ENCODE results near the gene MED8.

MED8 gene

DNA sequence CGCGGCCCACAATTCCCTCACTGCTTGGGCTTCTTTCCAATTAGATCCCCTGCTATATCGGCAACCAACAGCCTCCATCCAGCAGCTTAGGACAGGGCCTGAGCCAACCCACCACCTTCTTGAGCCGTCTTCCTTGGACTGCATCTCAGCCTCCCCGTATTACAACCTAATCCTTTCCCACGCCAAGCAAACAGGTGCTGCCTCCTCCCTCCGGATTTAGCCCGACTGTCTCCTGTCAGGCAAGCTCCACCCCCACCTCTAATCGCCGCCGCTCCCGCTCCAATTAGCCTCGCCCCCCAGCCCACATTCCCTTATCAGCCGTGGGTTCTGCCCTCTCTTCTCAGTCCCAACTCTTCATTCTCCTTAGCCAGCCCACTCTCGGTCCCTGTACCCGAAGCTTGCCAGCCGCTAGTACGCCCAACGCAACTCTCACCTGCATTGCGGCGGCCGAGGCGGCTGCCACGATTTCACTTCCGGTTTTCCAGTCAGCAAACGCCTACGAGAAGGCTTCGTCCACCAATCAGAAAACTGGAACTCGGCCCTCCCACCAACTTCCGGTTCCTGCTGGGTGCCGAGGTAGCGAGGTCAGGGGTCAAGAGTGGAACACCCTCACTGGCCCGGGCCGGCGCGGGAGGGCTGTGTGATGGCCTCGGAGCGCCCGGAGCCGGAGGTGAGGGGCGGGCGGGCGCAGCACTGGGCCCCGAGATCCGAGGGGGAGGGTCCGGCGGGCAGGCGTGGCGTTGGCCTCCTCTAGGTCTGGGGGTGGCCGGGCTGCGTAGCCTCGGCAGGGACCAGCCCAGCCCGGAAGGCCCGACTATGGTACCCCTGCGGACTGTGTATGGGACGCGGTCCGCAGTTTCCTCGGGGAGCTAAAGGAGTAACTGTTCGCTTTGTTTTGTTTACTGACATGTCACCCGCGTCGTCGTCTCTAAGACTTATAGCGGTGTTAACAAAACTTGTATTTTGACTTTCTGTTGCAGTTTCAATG is at the start of gene MED8, which contains the start of gene SZT2:
TSS of gene MED8 (minus strand) at position 475 of the 988 bp plus-strand sequence. CDS start at position 439, 36 bp downstream.
TSS of gene SZT2 (plus strand) at position 574 of the 988 bp plus-strand sequence. CDS start at position 644, 70 bp downstream.
- TF ChIP-seq CTCF (conservative IDR thresholded peaks at IDR 0.05; ENCODE audit: low read depth, low read length): no peak
- H3K4me3 ChIP-seq (ENCODE audit: low read length): peak within 1 kb of the TSS; percentile 95
- peak; percentile 79 for DNase-seq (ENCODE audit: low read depth)

DNA sequence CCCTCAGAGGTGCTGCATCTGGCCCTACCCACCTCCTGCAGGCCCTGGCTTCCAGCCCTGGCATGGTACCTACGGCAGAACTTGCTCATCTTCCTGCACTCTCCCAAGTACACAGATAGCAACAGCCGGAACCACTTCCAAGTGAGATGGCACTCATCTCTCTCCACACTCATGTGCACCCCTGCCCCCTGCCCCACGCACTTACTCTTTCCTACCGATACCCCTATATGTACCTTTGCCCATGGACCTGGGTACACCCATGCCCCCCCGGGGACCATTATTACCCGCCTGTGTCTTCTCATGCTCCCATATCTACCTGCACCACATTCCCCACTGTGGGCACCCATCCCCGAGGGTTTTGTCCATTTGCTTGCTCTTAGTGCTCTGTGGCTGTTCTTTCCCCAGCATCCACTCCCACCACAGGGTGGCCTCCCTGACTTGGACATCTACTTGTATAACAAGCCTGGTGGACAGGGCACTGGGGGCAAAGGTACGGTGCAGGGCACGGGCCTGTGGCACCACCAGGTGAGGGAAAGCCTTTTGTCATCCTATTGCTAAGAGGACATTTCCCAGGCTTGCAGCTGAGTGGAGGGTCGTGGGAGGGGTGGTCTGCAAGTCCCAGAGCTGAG is 49.5 kb upstream of the MED8 start:
- H3K4me3 ChIP-seq (ENCODE audit: low read length): no peak overlapping the region
- no peak for DNase-seq (ENCODE audit: low read depth)
- TF ChIP-seq CTCF (conservative IDR thresholded peaks at IDR 0.05; ENCODE audit: low read depth, low read length): no peak

DNA sequence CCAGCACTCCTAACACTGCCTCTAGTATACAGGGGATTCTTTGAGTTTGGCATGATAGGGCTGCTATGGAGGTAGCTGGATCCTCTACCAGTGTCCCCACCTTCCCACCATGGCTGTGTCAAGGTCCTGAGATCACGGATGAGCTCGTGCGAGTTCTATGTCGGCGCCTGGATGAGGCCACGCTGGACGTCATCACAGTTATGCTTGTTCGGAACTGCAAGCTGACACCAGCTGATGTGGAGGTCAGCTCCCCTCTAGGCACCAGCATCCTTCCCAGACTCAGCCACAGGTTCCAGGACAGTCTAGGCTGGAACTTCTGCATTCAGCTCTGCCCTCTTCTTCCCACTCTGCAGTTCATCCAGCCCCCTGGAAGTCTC is 49.0 kb upstream of the MED8 start:
- no peak overlapping the region for H3K4me3 ChIP-seq (ENCODE audit: low read length)
- no peak for DNase-seq (ENCODE audit: low read depth)
- no peak for TF ChIP-seq CTCF (conservative IDR thresholded peaks at IDR 0.05; ENCODE audit: low read depth, low read length)

DNA sequence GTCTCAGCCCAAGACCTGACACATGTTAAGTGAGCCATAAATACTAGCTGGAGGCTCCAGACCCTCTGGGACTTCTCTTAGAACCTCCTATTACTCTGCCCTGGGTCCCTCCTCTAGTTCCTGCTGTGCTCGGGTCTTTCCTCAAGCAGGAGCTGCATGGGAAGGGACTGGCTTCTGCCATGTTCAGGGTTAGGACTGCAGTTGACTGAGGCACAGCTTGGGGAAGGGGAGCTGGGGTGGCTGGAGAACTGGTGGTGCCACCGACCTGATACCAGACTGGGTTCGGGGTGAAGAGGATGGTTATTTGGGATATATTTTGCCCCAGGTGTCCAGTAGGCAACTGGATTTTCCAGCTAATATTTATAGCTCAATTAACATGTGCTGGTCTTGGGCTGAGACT is 48.4 kb upstream of the MED8 start:
- no peak for TF ChIP-seq CTCF (conservative IDR thresholded peaks at IDR 0.05; ENCODE audit: low read depth, low read length)
- DNase-seq (ENCODE audit: low read depth): no peak
- no peak overlapping the region for H3K4me3 ChIP-seq (ENCODE audit: low read length)

- DNase-seq (ENCODE audit: low read depth): no peak
- no peak overlapping the region for H3K4me3 ChIP-seq (ENCODE audit: low read length)
- no peak for TF ChIP-seq CTCF (conservative IDR thresholded peaks at IDR 0.05; ENCODE audit: low read depth, low read length)
These were observed 47.7 kb upstream of the MED8 start for GRCh38 chr1:43437031-43437973.

DNA sequence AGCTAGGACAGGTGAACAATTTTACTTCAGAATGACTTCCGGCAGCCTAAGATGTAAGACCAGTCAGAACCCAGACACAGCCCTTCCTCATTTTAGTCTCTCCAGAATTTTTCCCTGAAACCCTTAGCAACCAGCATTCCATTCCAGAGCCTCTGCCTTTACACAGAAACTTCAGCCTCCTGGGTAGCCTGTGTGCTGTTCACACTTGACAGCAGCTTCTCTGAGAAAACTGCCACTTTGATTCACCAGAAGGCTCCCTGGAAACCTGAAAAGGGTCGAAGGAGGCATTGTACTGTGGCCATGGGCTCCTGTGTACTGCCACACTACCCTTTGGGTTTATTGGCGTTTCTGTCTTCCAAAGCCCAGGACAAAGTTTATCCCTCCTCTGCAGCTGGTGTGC is 46.8 kb upstream of the MED8 start:
- TF ChIP-seq CTCF (conservative IDR thresholded peaks at IDR 0.05; ENCODE audit: low read depth, low read length): no peak
- H3K4me3 ChIP-seq (ENCODE audit: low read length): no peak overlapping the region
- no peak for DNase-seq (ENCODE audit: low read depth)

All from retinal pigment epithelial cell (primary cell).